ENCODE data around the gene PHLDB1. TPM values are rescaled to one million over a fixed set of nuclear protein-coding genes. Genes with fewer than 3 reads are reported as not detected.

Gene PHLDB1
- total and polyA plus RNA-seq, 2 of the 8 experiments (the other 6 are each of a cell fraction or from before 2014, with no cell fraction given): 53.9 to 74.8 TPM

- TF ChIP-seq ZNF274 (IDR thresholded peaks at IDR 0.05; ENCODE audit: borderline replicate concordance, extremely low read depth, low read length): no peak
Measured at GRCh38 chr11:118632577-118633318, 25.3 kb downstream of the PHLDB1 start (continued).

All from H1 (cell line).